H1 (cell line): Measurements from ENCODE around the gene ASS1. TPM values are rescaled to one million over a fixed set of nuclear protein-coding genes. Genes with fewer than 3 reads are reported as not detected.
"Not testable (repeated sequence)": the region's sequence is repeated elsewhere in the genome, so short reads cannot be mapped to it uniquely, and the experiment has no call there.

Source experiments
- CTCF ChIA-PET: fragments of 300-600 bp; sonication (Branson Sonifier 250); formaldehyde crosslinking; loops from one replicate; lab custom pipeline; 2021; ENCODE audit not compliant: partially characterized antibody; lab: Charles Lee
- POLR2A ChIA-PET: fragments of 300-600 bp; sonication (Branson Sonifier 250); formaldehyde crosslinking; loops from one replicate; lab custom pipeline; 2021; ENCODE audit warnings: inconsistent platforms; ENCODE audit not compliant: partially characterized antibody; lab: Charles Lee
- DNase-seq, 2 experiments: peaks; one replicate each; pipeline versions ENCODE4 v3.0.0 to v3.0.0-alpha.2; 2010 to 2022; ENCODE audit warnings: low spot score in 2 of 2, low read depth in 1 of 2, mixed read lengths in 1 of 2
- FAIRE-seq: peaks from 2 replicates; lab custom pipeline; 2011; peaks lifted over from hg19 to GRCh38; lab: Jason Lieb, UNC
- H2AFZ ChIP-seq: 2 replicates; pipeline ENCODE4 v1.8.1; 2012; ENCODE audit warnings: low read length, inconsistent platforms
- H2AK5ac ChIP-seq: 2 replicates; pipeline ENCODE4 v1.6.1; 2013; ENCODE audit warnings: low read depth, low read length
- H2BK120ac ChIP-seq: replicated peaks from 2 replicates; pipeline ENCODE3; 2013; ENCODE audit warnings: low read depth, low read length, inconsistent platforms
- H2BK12ac ChIP-seq: 2 replicates; pipeline ENCODE4 v1.6.1; 2013; ENCODE audit warnings: low read depth, low read length
- H2BK15ac ChIP-seq: 2 replicates; pipeline ENCODE4 v1.6.1; 2013; ENCODE audit warnings: low read length
- H2BK20ac ChIP-seq: 2 replicates; pipeline ENCODE4 v1.6.1; 2013; ENCODE audit warnings: low read length
- H2BK5ac ChIP-seq: 2 replicates; pipeline ENCODE4 v1.6.1; 2013; ENCODE audit warnings: low read depth, low read length
- H3K14ac ChIP-seq: 2 replicates; pipeline ENCODE4 v1.6.1; 2013; ENCODE audit warnings: inconsistent platforms; ENCODE audit not compliant: insufficient read length
- H3K18ac ChIP-seq: 2 replicates; pipeline ENCODE4 v1.6.1; 2013; ENCODE audit warnings: low read length; ENCODE audit errors: extremely low read depth
- H3K23ac ChIP-seq: 2 replicates; pipeline ENCODE4 v1.6.1; 2013; ENCODE audit warnings: inconsistent platforms; ENCODE audit not compliant: insufficient read length
- H3K23me2 ChIP-seq: 2 replicates; pipeline ENCODE4 v1.6.1; 2013; ENCODE audit warnings: low read depth, low read length
- H3K27ac ChIP-seq: 2 replicates; pipeline ENCODE4 v1.6.1; 2011; ENCODE audit warnings: low read depth, low read length, inconsistent platforms
- H3K27me3 ChIP-seq, 4 experiments: replicated peaks in 1 of 4; 1 replicate in 1 of 4; 2 replicates in 3 of 4; pipeline versions ENCODE4 v1.6.1 to v1.8.1; 2011 to 2013; ENCODE audit warnings: low read length in 3 of 4, mild to moderate bottlenecking in 3 of 4, inconsistent platforms in 2 of 4, mixed read lengths in 2 of 4, moderate library complexity in 1 of 4; ENCODE audit not compliant: control insufficient read depth in 3 of 4, insufficient read depth in 3 of 4; ENCODE audit errors: extremely low read depth in 1 of 4
- H3K36me3 ChIP-seq, 4 experiments: 2 replicates each; pipeline versions ENCODE4 v1.6.1 to v1.8.1; 2011 to 2013; ENCODE audit warnings: mild to moderate bottlenecking in 4 of 4, low read length in 3 of 4, moderate library complexity in 2 of 4, control low read depth in 1 of 4, inconsistent platforms in 1 of 4; ENCODE audit not compliant: insufficient read depth in 4 of 4, control insufficient read depth in 2 of 4
- H3K4ac ChIP-seq: replicated peaks from 2 replicates; pipeline ENCODE3; 2013; ENCODE audit warnings: low read length, low read depth, mixed read lengths, inconsistent platforms; ENCODE audit not compliant: insufficient read length
- H3K4me1 ChIP-seq, 4 experiments: replicated peaks in 1 of 4; 1 replicate in 1 of 4; 2 replicates in 3 of 4; pipeline versions ENCODE4 v1.6.1 to v1.8.1; 2011 to 2013; ENCODE audit warnings: low read length in 3 of 4, inconsistent platforms in 2 of 4, mixed read lengths in 1 of 4; ENCODE audit not compliant: insufficient read depth in 4 of 4, control insufficient read depth in 3 of 4
- H3K4me2 ChIP-seq, 2 experiments: 2 replicates each; pipeline versions ENCODE4 v1.6.1 to v1.8.1; 2011 to 2013; ENCODE audit warnings: low read depth in 2 of 2, low read length in 2 of 2, control low read depth in 1 of 2, inconsistent platforms in 1 of 2, mild to moderate bottlenecking in 1 of 2; ENCODE audit not compliant: insufficient read depth in 1 of 2
- H3K4me3 ChIP-seq, 4 experiments: fragments of 200-600, 300-600 bp in 1 of 4; sonication (generic), shearing (Covaris generic), sonication (Bioruptor Twin) in 1 of 4; 2 replicates each; pipeline versions ENCODE4 v1.5.1 to v1.8.1; 2011 to 2016; ENCODE audit warnings: low read length in 4 of 4, low read depth in 3 of 4, control low read depth in 2 of 4, inconsistent platforms in 2 of 4, mild to moderate bottlenecking in 2 of 4, mixed read lengths in 1 of 4, moderate library complexity in 1 of 4; ENCODE audit not compliant: insufficient read depth in 2 of 4; ENCODE audit errors: extremely low read depth in 1 of 4
- H3K56ac ChIP-seq: replicated peaks from 2 replicates; pipeline ENCODE3; 2013; ENCODE audit warnings: low read depth, mild to moderate bottlenecking, mixed read lengths, low read length, inconsistent platforms; ENCODE audit not compliant: insufficient read length
- H3K79me1 ChIP-seq: 2 replicates; pipeline ENCODE4 v1.6.1; 2013; ENCODE audit warnings: low read depth, low read length, control low read depth
- H3K79me2 ChIP-seq, 2 experiments: 2 replicates each; pipeline versions ENCODE4 v1.6.1 to v1.8.1; 2012 to 2013; ENCODE audit warnings: low read length in 2 of 2, mild to moderate bottlenecking in 2 of 2, inconsistent platforms in 1 of 2; ENCODE audit not compliant: insufficient read depth in 2 of 2, control insufficient read depth in 1 of 2
- H3K9ac ChIP-seq, 4 experiments: replicated peaks in 1 of 4; 1 replicate in 1 of 4; 2 replicates in 3 of 4; pipeline versions ENCODE4 v1.6.1 to v1.8.1; 2011 to 2013; ENCODE audit warnings: low read depth in 3 of 4, low read length in 3 of 4, control low read depth in 2 of 4, mild to moderate bottlenecking in 2 of 4, moderate library complexity in 2 of 4, inconsistent platforms in 1 of 4; ENCODE audit errors: extremely low read depth in 1 of 4
- H3K9me3 ChIP-seq, 2 experiments: 2 replicates each; pipeline versions ENCODE4 v1.6.1 to v1.8.1; 2012 to 2013; ENCODE audit warnings: mild to moderate bottlenecking in 2 of 2, moderate library complexity in 2 of 2, control low read depth in 1 of 2, inconsistent platforms in 1 of 2, low read depth in 1 of 2, low read length in 1 of 2, mixed read lengths in 1 of 2; ENCODE audit not compliant: insufficient read depth in 2 of 2
- H4K20me1 ChIP-seq, 2 experiments: replicated peaks in 1 of 2; 2 replicates each; pipeline versions ENCODE3 to v1.8.1; 2011 to 2013; ENCODE audit warnings: inconsistent platforms in 2 of 2, low read length in 2 of 2, mild to moderate bottlenecking in 1 of 2; ENCODE audit not compliant: insufficient read depth in 2 of 2, control insufficient read depth in 1 of 2
- H4K5ac ChIP-seq: 2 replicates; pipeline ENCODE4 v1.6.1; 2013; ENCODE audit warnings: low read length, low read depth, mixed read lengths, inconsistent platforms; ENCODE audit not compliant: insufficient read length
- H4K8ac ChIP-seq: 2 replicates; pipeline ENCODE4 v1.8.0; 2013; ENCODE audit warnings: mild to moderate bottlenecking, moderate library complexity, low read length, inconsistent platforms; ENCODE audit not compliant: insufficient read depth; ENCODE audit errors: extremely low read depth
- H4K91ac ChIP-seq: replicated peaks from 2 replicates; pipeline ENCODE3; 2013; ENCODE audit warnings: low read length, mixed read lengths, inconsistent platforms; ENCODE audit not compliant: insufficient read length
- WGBS, 2 experiments: shearing (Covaris generic) in 1 of 2; methylation state at CpG; one replicate each; pipeline versions ENCODE4 v1.1.6 to v1.1.7; 2013 to 2015; ENCODE audit warnings: low lambda C conversion rate in 2 of 2, mixed read lengths in 2 of 2, inconsistent platforms in 1 of 2, low coverage in 1 of 2, missing lambda C conversion rate in 1 of 2; ENCODE audit not compliant: insufficient replicate concordance in 2 of 2, insufficient coverage in 1 of 2, insufficient read length in 1 of 2; ENCODE audit errors: extremely low coverage in 1 of 2, missing lambda C conversion rate in 1 of 2; 5-methylcytosine and 5-hydroxymethylcytosine counted together
- polyA plus RNA-seq, 7 experiments: library from polyadenylated mRNA; depleted of rRNA in 3 of 7; stranded (reverse) in 5 of 7; unstranded in 2 of 7; fragments of >200 nt in 5 of 7; fragments of 200-250 nt in 2 of 7; gene quantifications; 1 replicate in 5 of 7; 2 replicates in 1 of 7; 4 replicates in 1 of 7; pipeline versions ENCODE4 v1.2.1 to v1.2.3, GENCODE V29; 2011 to 2013; ENCODE audit warnings: missing spikeins in 2 of 7, mixed read lengths in 2 of 7
- total RNA-seq: library from RNA; stranded (reverse); fragmentation: NEBNext Ultra II Directional; extraction: Animal tissue kit (Norgen Biotek cat#: 25700); gene quantifications from 2 replicates; pipeline ENCODE4 v1.2.1, GENCODE V29; 2021

ASS1 gene
- total and polyA plus RNA-seq, 2 of the 8 experiments (the other 6 are each of a cell fraction or from before 2014, with no cell fraction given) = 108 to 296 TPM

DNA sequence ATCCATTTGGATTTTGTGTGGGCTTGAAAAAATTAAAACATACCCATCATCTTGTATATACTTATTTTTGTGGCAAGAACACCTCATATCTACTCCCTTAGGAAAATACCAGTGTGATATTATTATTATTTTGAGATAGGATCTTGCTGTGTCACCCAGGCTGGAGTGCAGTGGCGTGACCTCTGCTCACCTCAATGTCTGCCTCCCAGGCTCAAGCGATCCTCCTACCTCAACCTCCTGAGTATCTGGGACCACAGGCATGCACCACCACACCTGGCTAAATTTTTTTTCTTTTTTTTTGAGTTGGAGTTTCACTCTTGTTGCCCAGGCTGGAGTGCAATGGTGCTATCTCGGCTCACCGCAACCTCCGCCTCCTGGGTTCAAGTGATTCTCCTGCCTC, 10.1 kb upstream of the ASS1 start:
- H4K91ac ChIP-seq, H2AFZ ChIP-seq: not testable (repeated sequence)

More for the DNA sequence above, 10.1 kb upstream of the ASS1 start:
- H3K9me3 ChIP-seq, H3K23ac ChIP-seq, H4K5ac ChIP-seq, DNase-seq, FAIRE-seq, H3K9ac ChIP-seq, H3K79me1 ChIP-seq, H3K79me2 ChIP-seq, H3K4me2 ChIP-seq, H3K4ac ChIP-seq, H4K8ac ChIP-seq, H3K23me2 ChIP-seq, H2BK120ac ChIP-seq, H2BK5ac ChIP-seq, H2BK20ac ChIP-seq, H3K36me3 ChIP-seq, H3K56ac ChIP-seq, H2BK15ac ChIP-seq, H3K14ac ChIP-seq, H4K20me1 ChIP-seq, H3K27ac ChIP-seq, H2BK12ac ChIP-seq, H3K4me3 ChIP-seq, H2AK5ac ChIP-seq, H3K18ac ChIP-seq: not testable (repeated sequence)
- H3K4me1 ChIP-seq = peaks cover 0 to 18% (median 11%) of the 10 kb centered on the region in 4 experiments; a peak in 6 of 7 replicates
- ChIA-PET POLR2A (interaction anchor here (2.3 kb wide), 1 partner anchor 9 kb away, joined by 8 read pairs; the partner anchor contains the start of gene ASS1), CTCF (interaction anchor here (1.3 to 2.2 kb wide), 4 partner anchors 9 to 107 kb away, joined by 3 to 8 read pairs (median 8); no protein-coding TSS in a partner anchor)
- H3K27me3 ChIP-seq = peaks cover 1 to 27% (median 20%) of the 10 kb centered on the region in 4 experiments; a peak in 6 of 7 replicates
- WGBS, 2 experiments = 92% methylated on average over 2 of the region's 5 CpGs; no CpG with 5 or more reads in 1 of the 2 experiments
